Thoracic aorta (tissue), 2 donors: Measurements from ENCODE around the gene CAMK2B. TPM values are rescaled to one million over a fixed set of nuclear protein-coding genes. Genes with fewer than 3 reads are reported as not detected.

Experiments
- ATAC-seq: fragments of 150-250 bp; one replicate; pipeline ENCODE4 v1.8.0; 2017; ENCODE audit warnings: low read depth; ENCODE audit not compliant: insufficient number of reproducible peaks, low FRiP score
- DNase-seq: peaks from one replicate; pipeline ENCODE4 v3.0.0-alpha.2; 2020; ENCODE audit warnings: low spot score
- H3K27ac ChIP-seq, 2 donors: fragments of 200-600 bp; sonication (generic); 1 replicate in 1 of 2; 2 replicates in 1 of 2; pipeline ENCODE4 v1.5.1; 2016; ENCODE audit warnings: mild to moderate bottlenecking in 2 of 2, moderate library complexity in 2 of 2
- H3K27me3 ChIP-seq: fragments of 200-600 bp; sonication (generic); replicated peaks from 2 replicates; pipeline ENCODE4 v1.6.0; 2016; ENCODE audit warnings: mild to moderate bottlenecking; ENCODE audit not compliant: insufficient read depth
- H3K36me3 ChIP-seq: fragments of 200-600 bp; sonication (generic); one replicate; pipeline ENCODE4 v1.5.1; 2016
- H3K4me1 ChIP-seq, 2 donors: fragments of 200-600 bp; sonication (generic); 1 replicate in 1 of 2; 2 replicates in 1 of 2; pipeline versions ENCODE4 v1.5.1 to v1.6.0; 2016; ENCODE audit warnings: low read depth in 2 of 2, mild to moderate bottlenecking in 1 of 2; ENCODE audit not compliant: control insufficient read depth in 1 of 2
- H3K4me3 ChIP-seq: fragments of 200-600 bp; sonication (generic); 2 replicates; pipeline ENCODE4 v1.5.1; 2016; ENCODE audit warnings: mild to moderate bottlenecking
- H3K9me3 ChIP-seq: fragments of 200-600 bp; sonication (generic); 2 replicates; pipeline ENCODE4 v1.5.1; 2016
- CTCF ChIP-seq: fragments of 200-600 bp; sonication (generic); IDR thresholded peaks from one replicate; pipeline ENCODE4 v1.5.1; 2019; ENCODE audit warnings: antibody characterized with exemption
- total RNA-seq, 2 donors: library from RNA; depleted of rRNA; stranded (reverse); fragments of >200 nt; gene quantifications; one replicate each; pipeline versions ENCODE4 v1.1.0 to v1.2.3, GENCODE V29; 2016

Gene CAMK2B
- total RNA-seq, 2 donors from 2014 or later, result 1.5 to 2.8 TPM

GRCh38 chr7:44216521-44217222 is 108.7 kb downstream of the CAMK2B start:
- no peaks in the 10 kb centered on the region for H3K9me3 ChIP-seq
- DNase-seq (no peak), ATAC-seq (no peak)
- H3K36me3 ChIP-seq, result peaks cover 10% of the 10 kb centered on the region
- no peak for TF ChIP-seq CTCF
- H3K27ac ChIP-seq, result no peak overlapping the region
- no peaks in the 10 kb centered on the region for H3K4me1 ChIP-seq
- no peak overlapping the region for H3K4me3 ChIP-seq
- no peaks in the 10 kb centered on the region for H3K27me3 ChIP-seq

GRCh38 chr7:44216019-44216418 is 109.4 kb downstream of the CAMK2B start:
- H3K27ac ChIP-seq, result no peak overlapping the region
- DNase-seq, result no peak

GRCh38 chr7:44215531-44215930 is 109.9 kb downstream of the CAMK2B start:
- Histone ChIP-seq H3K4me1 (no peaks in the 10 kb centered on the region), H3K27ac (no peak overlapping the region), H3K27me3 (no peaks in the 10 kb centered on the region), H3K36me3 (peaks cover 22% of the 10 kb centered on the region), H3K4me3 (no peak overlapping the region), H3K9me3 (no peaks in the 10 kb centered on the region)
- TF ChIP-seq CTCF, result no peak
- no peak for ATAC-seq
- no peak for DNase-seq

More at GRCh38 chr7:44216019-44216418, 109.4 kb downstream of the CAMK2B start:
- Histone ChIP-seq H3K4me3 (no peak overlapping the region), H3K27me3 (no peaks in the 10 kb centered on the region), H3K36me3 (peaks cover 17% of the 10 kb centered on the region), H3K9me3 (no peaks in the 10 kb centered on the region), H3K4me1 (no peaks in the 10 kb centered on the region)
- no peak for ATAC-seq
- no peak for TF ChIP-seq CTCF

- H3K27ac ChIP-seq, result no peak overlapping the region
- ATAC-seq (no peak), DNase-seq (no peak)
- no peak for TF ChIP-seq CTCF
- no peaks in the 10 kb centered on the region for H3K27me3 ChIP-seq
- no peaks in the 10 kb centered on the region for H3K4me1 ChIP-seq
- H3K36me3 ChIP-seq, result peaks cover 37% of the 10 kb centered on the region
- no peak overlapping the region for H3K4me3 ChIP-seq
- no peaks in the 10 kb centered on the region for H3K9me3 ChIP-seq
Observed at GRCh38 chr7:44213877-44214388, 111.5 kb downstream of the CAMK2B start.

- no peak for ATAC-seq
- H3K36me3 ChIP-seq, result peaks cover 42% of the 10 kb centered on the region
Observed at GRCh38 chr7:44213206-44213876, 112.1 kb downstream of the CAMK2B start.

More at GRCh38 chr7:44213206-44213876, 112.1 kb downstream of the CAMK2B start:
- TF ChIP-seq CTCF, result no peak
- H3K27ac ChIP-seq, result no peak overlapping the region
- no peaks in the 10 kb centered on the region for H3K9me3 ChIP-seq
- no peak for DNase-seq
- H3K4me3 ChIP-seq, result no peak overlapping the region
- H3K4me1 ChIP-seq, result no peaks in the 10 kb centered on the region
- no peaks in the 10 kb centered on the region for H3K27me3 ChIP-seq
